Measurements from ENCODE around the gene FGF23. TPM values are rescaled to one million over a fixed set of nuclear protein-coding genes. Genes with fewer than 3 reads are reported as not detected.

FGF23 gene
- total RNA-seq, 4 donors from 2014 or later: 0.22 TPM; not detected in 3

GRCh38 chr12:4331221-4331620 is 48.3 kb downstream of the FGF23 start:
- TF ChIP-seq, protein P1, sequence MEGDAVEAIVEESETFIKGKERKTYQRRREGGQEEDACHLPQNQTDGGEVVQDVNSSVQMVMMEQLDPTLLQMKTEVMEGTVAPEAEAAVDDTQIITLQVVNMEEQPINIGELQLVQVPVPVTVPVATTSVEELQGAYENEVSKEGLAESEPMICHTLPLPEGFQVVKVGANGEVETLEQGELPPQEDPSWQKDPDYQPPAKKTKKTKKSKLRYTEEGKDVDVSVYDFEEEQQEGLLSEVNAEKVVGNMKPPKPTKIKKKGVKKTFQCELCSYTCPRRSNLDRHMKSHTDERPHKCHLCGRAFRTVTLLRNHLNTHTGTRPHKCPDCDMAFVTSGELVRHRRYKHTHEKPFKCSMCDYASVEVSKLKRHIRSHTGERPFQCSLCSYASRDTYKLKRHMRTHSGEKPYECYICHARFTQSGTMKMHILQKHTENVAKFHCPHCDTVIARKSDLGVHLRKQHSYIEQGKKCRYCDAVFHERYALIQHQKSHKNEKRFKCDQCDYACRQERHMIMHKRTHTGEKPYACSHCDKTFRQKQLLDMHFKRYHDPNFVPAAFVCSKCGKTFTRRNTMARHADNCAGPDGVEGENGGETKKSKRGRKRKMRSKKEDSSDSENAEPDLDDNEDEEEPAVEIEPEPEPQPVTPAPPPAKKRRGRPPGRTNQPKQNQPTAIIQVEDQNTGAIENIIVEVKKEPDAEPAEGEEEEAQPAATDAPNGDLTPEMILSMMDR (IDR thresholded peaks at IDR 0.05; ENCODE audit: low read depth): no peak

DNA sequence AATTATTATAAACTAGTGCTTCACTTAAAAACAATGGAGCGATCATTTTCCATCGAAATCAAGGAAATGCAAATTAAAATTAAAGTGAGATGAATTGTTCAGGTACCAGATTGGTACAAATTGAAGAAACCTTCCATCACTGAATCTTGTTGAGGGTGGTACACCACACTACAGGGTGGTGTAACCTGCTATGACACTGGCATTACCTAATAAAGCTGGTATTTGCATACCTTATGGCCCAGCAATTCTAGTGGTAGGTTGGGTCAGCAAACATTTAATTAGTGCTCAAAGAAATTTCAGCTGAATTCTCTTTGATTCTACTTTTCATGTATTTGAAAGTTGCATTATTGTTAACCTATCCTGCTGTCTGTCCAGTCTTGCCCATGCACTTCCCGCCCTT is 49.3 kb downstream of the FGF23 start:
- TF ChIP-seq, protein P1 (IDR thresholded peaks at IDR 0.05; ENCODE audit: low read depth): no peak

- TF ChIP-seq, protein P1 (IDR thresholded peaks at IDR 0.05; ENCODE audit: low read depth): no peak
Measured at GRCh38 chr12:4327293-4327692, 52.2 kb downstream of the FGF23 start.

DNA sequence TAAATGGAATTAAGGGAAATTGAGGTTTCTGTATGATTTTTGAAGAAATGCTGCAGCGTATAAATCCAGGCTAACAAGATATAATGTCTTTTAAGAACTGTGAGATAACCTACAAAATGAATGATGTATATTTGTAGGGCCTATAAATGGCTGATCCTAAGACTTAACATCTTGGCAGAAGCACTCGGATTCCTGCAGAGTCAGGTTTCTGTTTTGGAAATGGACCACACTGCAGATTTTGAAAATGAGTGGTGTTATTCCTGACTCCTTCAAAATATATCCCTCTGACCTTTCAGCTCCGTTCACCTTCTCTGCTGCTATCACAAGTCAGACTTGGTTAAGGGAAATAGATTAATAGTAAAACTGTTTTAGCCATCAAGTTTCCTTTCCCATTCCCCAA is 53.5 kb downstream of the FGF23 start:
- TF ChIP-seq, protein P1 (IDR thresholded peaks at IDR 0.05; ENCODE audit: low read depth): no peak

- TF ChIP-seq, protein P1 (IDR thresholded peaks at IDR 0.05; ENCODE audit: low read depth): no peak
Measured at GRCh38 chr12:4324366-4324765, 55.1 kb downstream of the FGF23 start.

GRCh38 chr12:4323396-4323795 is 56.1 kb downstream of the FGF23 start:
- TF ChIP-seq, protein P1 (IDR thresholded peaks at IDR 0.05; ENCODE audit: low read depth): no peak

GRCh38 chr12:4322726-4323125 is 56.8 kb downstream of the FGF23 start:
- TF ChIP-seq, protein P1 (IDR thresholded peaks at IDR 0.05; ENCODE audit: low read depth): no peak

Data from subcutaneous adipose tissue (tissue), 4 donors.